NCI-H1092 (cell line): ENCODE data around the gene NAV2.
A peak's percentile ranks its signal among the peaks of the same experiment; 100 is the strongest.
"Not testable (repeated sequence)": the region's sequence is repeated elsewhere in the genome, so short reads cannot be mapped to it uniquely, and the experiment has no call there.

Experiments
- DNase-seq: peaks from one replicate; lab custom pipeline; 2025; lab: John Stamatoyannopoulos, UW

The NAV2 gene

GRCh38 chr11:20116825-20117224 lies 404.2 kb downstream of the NAV2 start:
- DNase-seq, result no peak

GRCh38 chr11:20117291-20117690 lies 404.7 kb downstream of the NAV2 start:
- DNase-seq, result no peak

- no peak for DNase-seq
These were observed 405.6 kb downstream of the NAV2 start for GRCh38 chr11:20118209-20118608.

GRCh38 chr11:20119315-20119714 lies 406.7 kb downstream of the NAV2 start:
- no peak for DNase-seq

GRCh38 chr11:20120134-20120925 lies 407.7 kb downstream of the NAV2 start:
- DNase-seq, result no peak

GRCh38 chr11:20122131-20122530 lies 409.5 kb downstream of the NAV2 start:
- no peak for DNase-seq

GRCh38 chr11:20125927-20126326 lies 413.3 kb downstream of the NAV2 start:
- DNase-seq, result no peak

- DNase-seq, result no peak
These were observed 414.1 kb downstream of the NAV2 start for GRCh38 chr11:20126724-20127123.

- peak; percentile 67 for DNase-seq
These were observed 415.3 kb downstream of the NAV2 start for GRCh38 chr11:20127671-20128527.

- DNase-seq, result not testable (repeated sequence)
These were observed 415.8 kb downstream of the NAV2 start for GRCh38 chr11:20128528-20128825.

- DNase-seq, result no peak
These were observed 417.0 kb downstream of the NAV2 start for GRCh38 chr11:20129665-20130064.

GRCh38 chr11:20131788-20132666 lies 419.4 kb downstream of the NAV2 start:
- no peak for DNase-seq

GRCh38 chr11:20132667-20133039 lies 420.0 kb downstream of the NAV2 start:
- no peak for DNase-seq

- DNase-seq, result no peak
These were observed 422.5 kb downstream of the NAV2 start for GRCh38 chr11:20134991-20135736.

- DNase-seq, result no peak
These were observed 425.0 kb downstream of the NAV2 start for GRCh38 chr11:20137637-20138036.

GRCh38 chr11:20138707-20139106 lies 426.1 kb downstream of the NAV2 start:
- DNase-seq, result no peak

- no peak for DNase-seq
These were observed 441.7 kb downstream of the NAV2 start for GRCh38 chr11:20154381-20154780.

GRCh38 chr11:20155683-20156279 lies 443.1 kb downstream of the NAV2 start:
- no peak for DNase-seq

GRCh38 chr11:20156280-20156875 lies 443.7 kb downstream of the NAV2 start:
- peak; percentile 38 for DNase-seq

- no peak for DNase-seq
These were observed 444.4 kb downstream of the NAV2 start for GRCh38 chr11:20156876-20157613.
